Colonic mucosa (tissue), 4 donors: Measurements from ENCODE around the gene PRTFDC1. TPM values are rescaled to one million over a fixed set of nuclear protein-coding genes. Genes with fewer than 3 reads are reported as not detected.

Experiments used
- DNase-seq: peaks from one replicate; pipeline ENCODE4 v3.0.0-alpha.2; 2020
- H3K27ac ChIP-seq: fragments of 200-600 bp; one replicate; pipeline ENCODE4 v1.8.0; 2021
- H3K27me3 ChIP-seq: fragments of 200-600 bp; one replicate; pipeline ENCODE4 v1.8.0; 2021
- H3K36me3 ChIP-seq: fragments of 200-600 bp; one replicate; pipeline ENCODE4 v1.8.0; 2021
- H3K4me1 ChIP-seq: fragments of 200-600 bp; one replicate; pipeline ENCODE4 v1.8.0; 2021; ENCODE audit warnings: mild to moderate bottlenecking
- H3K4me3 ChIP-seq: fragments of 200-600 bp; one replicate; pipeline ENCODE4 v1.8.0; 2021
- H3K9ac ChIP-seq, 2 donors: one replicate each; pipeline ENCODE4 v1.7.0; 2013; ENCODE audit warnings: control low read depth in 2 of 2, low read depth in 2 of 2, low read length in 2 of 2
- H3K9me3 ChIP-seq: fragments of 200-600 bp; one replicate; pipeline ENCODE4 v1.8.0; 2021
- intact Hi-C: fragments of 100-400 bp; cut with DNase I; formaldehyde crosslinking; loops from one replicate; pipeline ENCODE4 v1.14.1; 2022
- total RNA-seq, 2 donors: library from RNA; stranded (reverse); fragmentation: NEBNext Ultra II Directional in 1 of 2; extraction: Animal tissue kit (Norgen Biotek cat#: 25700) in 1 of 2; gene quantifications; one replicate each; pipeline ENCODE4 v1.2.1, GENCODE V29; 2021
- TF ChIP-seq, protein P1 (sequence below): fragments of 200-600 bp; IDR thresholded peaks from one replicate; pipeline ENCODE4 v1.8.0; 2022; ENCODE audit warnings: antibody characterized with exemption, mild to moderate bottlenecking
- donor health status: healthy.
- donor health status: DM: no; HTN: no; CAD: no.
- donor health status: DM: no; HTN: no; CAD: no.

The PRTFDC1 gene
- total RNA-seq, 2 donors from 2014 or later: 8.1 to 16.0 TPM

DNA sequence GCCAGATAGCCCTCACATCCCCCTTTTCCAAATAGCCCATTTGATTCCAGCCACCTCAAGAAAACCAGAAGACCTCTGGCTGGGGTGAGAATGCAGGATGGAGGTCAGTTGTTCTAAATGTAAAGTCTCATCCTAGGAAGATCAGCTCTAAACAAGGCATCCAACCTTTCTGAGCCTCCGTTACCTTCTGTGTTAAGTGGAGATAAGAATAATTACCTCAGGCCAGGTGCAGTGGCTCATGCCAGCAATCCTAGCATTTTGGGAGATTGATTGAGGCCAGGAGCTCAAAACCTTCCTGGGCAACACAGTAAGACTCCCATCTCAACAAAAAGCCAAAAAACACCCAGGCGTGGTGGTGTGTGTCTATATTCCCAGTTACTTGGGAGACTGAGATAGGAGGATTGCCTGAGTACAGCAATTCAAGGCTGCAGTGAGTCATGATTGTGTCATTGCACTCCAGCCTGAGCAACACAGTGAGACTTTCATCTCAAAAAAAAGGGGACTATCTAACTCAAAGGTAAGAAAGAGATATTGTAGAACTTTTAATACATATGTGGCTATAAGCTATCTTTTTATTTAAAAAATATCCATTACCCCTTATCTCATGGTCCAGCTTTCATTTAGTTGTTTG, 43.5 kb downstream of the PRTFDC1 start:
- no peak overlapping the region for H3K9ac ChIP-seq
- TF ChIP-seq, protein P1, sequence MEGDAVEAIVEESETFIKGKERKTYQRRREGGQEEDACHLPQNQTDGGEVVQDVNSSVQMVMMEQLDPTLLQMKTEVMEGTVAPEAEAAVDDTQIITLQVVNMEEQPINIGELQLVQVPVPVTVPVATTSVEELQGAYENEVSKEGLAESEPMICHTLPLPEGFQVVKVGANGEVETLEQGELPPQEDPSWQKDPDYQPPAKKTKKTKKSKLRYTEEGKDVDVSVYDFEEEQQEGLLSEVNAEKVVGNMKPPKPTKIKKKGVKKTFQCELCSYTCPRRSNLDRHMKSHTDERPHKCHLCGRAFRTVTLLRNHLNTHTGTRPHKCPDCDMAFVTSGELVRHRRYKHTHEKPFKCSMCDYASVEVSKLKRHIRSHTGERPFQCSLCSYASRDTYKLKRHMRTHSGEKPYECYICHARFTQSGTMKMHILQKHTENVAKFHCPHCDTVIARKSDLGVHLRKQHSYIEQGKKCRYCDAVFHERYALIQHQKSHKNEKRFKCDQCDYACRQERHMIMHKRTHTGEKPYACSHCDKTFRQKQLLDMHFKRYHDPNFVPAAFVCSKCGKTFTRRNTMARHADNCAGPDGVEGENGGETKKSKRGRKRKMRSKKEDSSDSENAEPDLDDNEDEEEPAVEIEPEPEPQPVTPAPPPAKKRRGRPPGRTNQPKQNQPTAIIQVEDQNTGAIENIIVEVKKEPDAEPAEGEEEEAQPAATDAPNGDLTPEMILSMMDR: no peak
- H3K9me3 ChIP-seq: no peaks in the 10 kb centered on the region
- intact Hi-C loops: no loop called here
- no peaks in the 10 kb centered on the region for H3K36me3 ChIP-seq
- H3K27ac ChIP-seq: no peak overlapping the region
- DNase-seq: no peak
- H3K4me3 ChIP-seq: no peak overlapping the region
- H3K4me1 ChIP-seq: no peaks in the 10 kb centered on the region
- H3K27me3 ChIP-seq: no peaks in the 10 kb centered on the region

DNA sequence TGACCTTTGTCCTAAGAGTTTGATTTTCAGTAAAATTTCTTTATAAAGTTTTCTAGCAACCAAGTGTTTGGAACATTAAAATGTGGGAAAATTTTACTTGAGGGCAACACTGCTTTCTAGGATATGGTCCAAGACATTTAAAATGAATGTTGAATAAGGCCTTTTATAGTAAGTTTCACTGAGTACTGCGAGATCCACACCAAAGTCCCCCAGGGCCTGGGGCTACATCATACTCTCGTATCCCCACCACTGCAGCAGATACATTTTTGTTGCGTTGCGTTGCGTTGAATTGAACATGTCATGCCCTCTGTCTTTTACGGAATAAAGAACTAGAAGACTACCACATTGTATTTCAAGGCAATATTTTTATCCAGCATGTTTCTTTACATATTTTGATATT, 44.5 kb downstream of the PRTFDC1 start:
- intact Hi-C loops: no loop called here
- TF ChIP-seq, protein P1: no peak

DNA sequence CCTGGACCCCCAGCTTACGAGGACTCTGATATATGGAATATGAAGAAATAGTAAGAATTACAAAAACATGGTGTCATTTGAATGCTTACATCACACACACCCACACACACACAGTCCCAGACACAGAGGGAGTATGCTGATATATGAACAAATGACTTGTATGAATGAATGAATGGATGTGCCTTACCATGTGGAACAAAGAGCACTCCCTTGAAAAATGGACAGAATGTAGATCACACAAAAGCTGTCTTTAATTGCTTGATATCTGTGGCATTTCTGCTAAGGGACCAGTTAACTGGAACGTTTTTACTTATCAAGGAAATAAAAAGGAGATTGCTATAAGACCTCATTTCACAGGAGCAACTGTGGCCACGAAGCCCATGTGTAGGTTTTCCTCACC, 46.0 kb downstream of the PRTFDC1 start:
- H3K9ac ChIP-seq: no peak overlapping the region

More for the DNA sequence above, 44.5 kb downstream of the PRTFDC1 start:
- no peaks in the 10 kb centered on the region for H3K36me3 ChIP-seq
- H3K9ac ChIP-seq: no peak overlapping the region
- H3K9me3 ChIP-seq: no peaks in the 10 kb centered on the region
- H3K4me3 ChIP-seq: no peak overlapping the region
- H3K27ac ChIP-seq: no peak overlapping the region
- H3K4me1 ChIP-seq: no peaks in the 10 kb centered on the region
- no peaks in the 10 kb centered on the region for H3K27me3 ChIP-seq
- DNase-seq: no peak

DNA sequence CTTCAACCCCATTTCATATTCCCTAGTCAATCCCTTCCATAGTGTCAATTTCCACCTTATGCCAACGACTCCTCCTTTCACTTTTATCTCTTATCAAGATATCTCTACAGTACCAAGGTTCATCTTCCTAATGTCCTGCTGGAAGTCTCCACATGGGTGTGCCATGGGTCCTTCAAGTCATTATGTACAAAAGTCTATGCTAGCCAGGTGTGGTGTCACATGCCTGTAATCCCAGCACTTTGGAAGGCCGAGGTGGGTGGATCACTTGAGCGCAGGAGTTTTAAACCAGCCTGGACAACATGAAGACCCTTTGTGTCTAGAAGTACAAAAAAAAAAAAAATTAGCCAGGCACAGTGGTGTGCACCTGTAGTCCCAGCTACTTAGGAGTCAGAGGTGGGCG, 47.6 kb downstream of the PRTFDC1 start:
- Histone ChIP-seq H3K9ac (no peak overlapping the region), H3K27ac (no peak overlapping the region), H3K9me3 (no peaks in the 10 kb centered on the region), H3K4me1 (no peaks in the 10 kb centered on the region), H3K36me3 (no peaks in the 10 kb centered on the region), H3K27me3 (no peaks in the 10 kb centered on the region), H3K4me3 (no peak overlapping the region)
- intact Hi-C loops: no loop called here
- TF ChIP-seq, protein P1: no peak
- peak; percentile 54 for DNase-seq

More for the DNA sequence above, 46.0 kb downstream of the PRTFDC1 start:
- Histone ChIP-seq H3K27me3 (no peaks in the 10 kb centered on the region), H3K36me3 (no peaks in the 10 kb centered on the region), H3K4me3 (no peak overlapping the region), H3K27ac (no peak overlapping the region), H3K9me3 (no peaks in the 10 kb centered on the region), H3K4me1 (no peaks in the 10 kb centered on the region)
- TF ChIP-seq, protein P1: no peak
- intact Hi-C loops: no loop called here
- DNase-seq: no peak

DNA sequence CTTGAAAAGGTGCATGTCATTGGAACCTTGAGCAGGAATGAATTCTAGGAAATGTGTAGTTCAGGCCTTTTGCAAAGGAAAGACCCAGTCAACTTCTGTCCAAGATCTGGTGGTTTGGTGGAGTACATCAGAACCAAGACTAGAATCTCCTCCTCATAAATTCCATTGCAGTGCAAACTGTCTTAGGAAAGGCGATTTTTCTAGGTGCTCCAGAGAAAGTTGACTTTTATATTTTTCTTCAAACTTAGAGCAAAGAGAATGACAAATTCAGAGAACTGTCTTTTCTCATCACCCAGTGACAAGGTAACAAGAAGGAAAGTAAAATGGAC, 50.0 kb downstream of the PRTFDC1 start:
- H3K9me3 ChIP-seq: no peaks in the 10 kb centered on the region
- DNase-seq: no peak
- no peaks in the 10 kb centered on the region for H3K4me1 ChIP-seq
- TF ChIP-seq, protein P1: no peak
- no peaks in the 10 kb centered on the region for H3K36me3 ChIP-seq
- H3K27me3 ChIP-seq: no peaks in the 10 kb centered on the region
- no peak overlapping the region for H3K4me3 ChIP-seq
- peak overlapping the region in 1 of 2 donors; percentile 60 for H3K9ac ChIP-seq
- intact Hi-C loops: no loop called here
- H3K27ac ChIP-seq: peak overlapping the region; percentile 58
